GM21528 (cell line): Measurements from ENCODE around the gene CEP63.
A peak's percentile ranks its signal among the peaks of the same experiment; 100 is the strongest.

Experiments
- ATAC-seq: cut with Tn5 transposase; IDR thresholded peaks from one replicate; pipeline ENCODE4 v1.9.1; 2021; ENCODE audit warnings: mild to moderate bottlenecking, moderate library complexity; ENCODE audit not compliant: unreplicated experiment, low FRiP score

The CEP63 gene

GRCh38 chr3:134485718-134486576 is at the start of gene CEP63, which contains the start of gene ANAPC13:
TSS of gene CEP63 (plus strand) at chr3:134486057. CDS start at chr3:134495321, 9,264 bp downstream.
TSS of gene ANAPC13 (minus strand) at chr3:134485985. CDS start at chr3:134482904, 3,081 bp downstream.
- ATAC-seq, result peak; percentile 88

- no peak for ATAC-seq
Measured at GRCh38 chr3:134437211-134437752, 48.6 kb upstream of the CEP63 start.

- no peak for ATAC-seq
Measured at GRCh38 chr3:134441321-134441720, 44.5 kb upstream of the CEP63 start.

- ATAC-seq, result no peak
Measured at GRCh38 chr3:134441821-134442220, 44.0 kb upstream of the CEP63 start.

DNA sequence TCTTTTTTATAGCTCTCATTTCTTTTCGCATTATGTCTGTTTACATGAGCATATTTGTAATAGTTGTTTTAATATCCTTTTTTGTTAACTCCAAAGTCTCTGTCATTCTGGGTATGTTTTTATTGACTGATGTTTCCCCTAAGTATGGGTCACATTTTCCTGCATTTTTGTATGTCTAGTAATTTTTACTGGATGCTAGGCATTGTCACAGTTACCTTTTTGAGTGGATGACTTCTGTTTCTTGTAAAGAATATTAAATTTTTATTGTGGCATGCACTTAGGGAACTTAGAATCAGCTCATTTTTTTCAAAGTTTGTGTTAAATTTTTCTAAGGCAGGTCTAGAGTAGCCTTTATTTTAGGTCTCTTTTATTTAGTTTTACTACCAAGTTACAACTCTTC is 40.8 kb upstream of the CEP63 start:
- no peak for ATAC-seq

DNA sequence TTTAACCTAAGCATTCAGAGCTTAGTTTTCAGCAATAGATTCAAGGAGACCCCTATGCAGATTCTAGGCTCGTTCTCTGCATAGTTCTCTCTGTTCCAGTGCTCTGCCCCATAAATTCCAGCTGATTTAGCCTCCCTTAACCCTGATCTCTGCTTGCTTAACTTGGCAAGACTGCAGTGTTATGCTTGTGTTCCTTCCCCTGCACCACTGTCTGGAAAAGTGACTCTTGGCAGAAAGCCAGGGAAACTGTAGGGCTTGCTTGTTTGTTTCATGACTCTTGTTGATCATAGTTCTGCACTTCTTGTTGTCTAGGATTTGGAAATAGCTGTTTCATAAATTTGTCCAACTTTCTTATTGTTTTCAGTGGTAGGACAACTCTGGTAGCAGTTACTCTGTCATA is 40.2 kb upstream of the CEP63 start:
- no peak for ATAC-seq

GRCh38 chr3:134446800-134447199 is 39.1 kb upstream of the CEP63 start:
- ATAC-seq, result no peak

DNA sequence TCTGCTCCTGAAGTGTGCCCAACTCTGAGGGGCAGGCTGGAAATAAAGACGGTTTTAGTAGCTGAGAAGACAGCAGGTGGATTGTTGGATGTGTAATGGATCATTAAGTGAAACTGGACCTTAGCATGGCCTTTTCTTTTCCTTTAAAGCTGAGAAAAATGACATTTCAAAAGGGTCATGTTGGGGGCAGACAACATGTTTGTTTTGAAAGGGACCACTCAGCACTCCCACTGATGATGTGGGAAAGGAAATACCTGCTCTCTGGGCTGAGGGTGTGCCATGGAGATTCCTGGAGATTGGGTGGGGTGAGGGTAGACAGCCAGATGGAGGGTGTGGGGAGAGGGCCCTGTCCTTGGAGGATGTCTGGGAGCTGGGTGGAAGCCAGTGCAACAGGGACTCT is 38.5 kb upstream of the CEP63 start:
- no peak for ATAC-seq

DNA sequence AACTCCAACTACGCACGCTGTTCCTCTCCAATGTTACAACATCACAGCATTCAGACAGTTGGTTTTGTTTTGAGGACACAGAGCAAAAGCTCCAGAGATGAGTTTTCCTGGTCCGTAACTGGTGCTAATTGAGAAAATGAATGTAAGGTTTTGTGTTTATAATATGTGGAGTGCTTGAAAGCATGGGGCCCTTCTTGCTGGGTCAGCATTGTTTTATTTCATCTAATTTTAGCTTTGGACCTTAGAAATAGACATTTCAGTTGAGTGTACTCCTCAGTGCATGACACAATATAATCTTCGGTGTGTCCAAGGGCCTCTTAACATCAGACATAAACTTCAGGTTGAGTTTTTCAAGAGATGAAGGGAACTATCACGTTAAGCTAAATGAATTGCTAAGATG is 37.2 kb upstream of the CEP63 start:
- ATAC-seq, result no peak

- ATAC-seq, result no peak
Measured at GRCh38 chr3:134449277-134449676, 36.6 kb upstream of the CEP63 start.

GRCh38 chr3:134449951-134450350 is 35.9 kb upstream of the CEP63 start:
- no peak for ATAC-seq

DNA sequence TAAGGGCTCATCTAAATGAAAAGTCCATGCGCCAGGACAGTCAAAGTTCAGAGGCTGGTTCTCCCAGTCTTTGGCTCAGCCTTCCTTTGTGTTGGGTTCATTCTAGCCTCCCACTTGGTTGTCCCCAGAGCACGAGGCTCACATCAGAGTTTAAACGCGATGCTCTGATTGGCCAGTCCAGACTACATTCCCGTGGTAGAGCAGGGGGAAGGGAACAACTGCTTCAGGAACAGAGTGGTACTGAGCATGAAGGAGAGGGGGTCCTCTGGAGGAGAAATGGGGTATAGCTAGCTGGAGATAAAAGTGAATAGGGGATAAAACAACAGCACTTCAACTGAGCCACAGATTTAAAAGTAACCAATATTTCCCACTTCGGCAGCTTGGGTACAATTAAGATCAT is 32.2 kb upstream of the CEP63 start:
- ATAC-seq, result no peak

- no peak for ATAC-seq
Measured at GRCh38 chr3:134457376-134458074, 28.3 kb upstream of the CEP63 start.

- ATAC-seq, result no peak
Measured at GRCh38 chr3:134458406-134458945, 27.4 kb upstream of the CEP63 start.

DNA sequence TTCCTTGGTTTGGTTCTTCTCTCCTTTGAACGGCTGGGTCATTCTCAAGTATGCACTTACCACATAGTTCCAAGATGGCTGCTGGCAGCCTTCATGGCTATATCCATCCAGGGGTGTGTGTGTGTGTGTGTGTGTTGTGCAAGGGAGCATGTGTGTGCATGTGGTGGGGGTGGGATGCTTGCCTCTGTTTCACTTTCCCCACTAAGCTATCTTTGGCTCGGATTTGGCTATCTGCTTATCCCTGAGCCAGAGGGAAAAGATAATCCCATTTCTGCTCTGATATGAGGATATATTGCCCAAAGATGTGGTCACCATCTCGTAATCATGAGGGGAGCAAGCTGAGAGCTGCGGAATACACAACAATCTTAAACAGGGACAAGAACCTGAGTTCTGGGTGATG is 26.3 kb upstream of the CEP63 start:
- ATAC-seq, result no peak

- no peak for ATAC-seq
Measured at GRCh38 chr3:134460965-134461364, 24.9 kb upstream of the CEP63 start.

DNA sequence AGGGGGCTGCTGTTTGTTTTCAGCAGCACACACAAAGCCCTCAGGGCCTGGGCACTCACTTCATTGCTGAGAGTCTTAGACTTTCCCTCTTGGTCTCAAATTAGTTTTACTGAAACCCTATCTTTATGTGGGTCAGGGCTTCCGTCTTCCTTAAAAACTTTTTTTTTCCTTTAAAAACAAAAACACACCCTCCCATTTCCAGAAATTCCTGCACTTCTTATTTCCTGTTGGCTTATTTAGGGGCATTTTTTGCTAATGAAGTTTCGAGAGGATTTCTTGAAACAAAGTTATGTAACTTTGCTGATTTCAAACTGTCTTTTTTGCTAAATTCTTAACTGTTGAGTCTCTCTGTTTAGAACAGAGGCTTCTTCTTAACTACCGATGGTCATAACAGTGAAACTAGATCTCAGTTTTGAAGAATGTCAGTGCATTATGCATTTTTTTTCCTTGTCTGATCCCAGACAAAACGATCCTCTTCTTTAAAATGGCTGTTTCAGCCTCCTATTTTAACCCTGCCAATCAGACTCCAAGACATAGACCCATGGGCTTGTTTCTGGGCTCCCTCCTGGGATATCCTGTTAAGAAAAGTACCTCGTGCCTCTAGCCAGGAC is 23.4 kb upstream of the CEP63 start:
- ATAC-seq, result no peak

- no peak for ATAC-seq
Measured at GRCh38 chr3:134463676-134464063, 22.2 kb upstream of the CEP63 start.

DNA sequence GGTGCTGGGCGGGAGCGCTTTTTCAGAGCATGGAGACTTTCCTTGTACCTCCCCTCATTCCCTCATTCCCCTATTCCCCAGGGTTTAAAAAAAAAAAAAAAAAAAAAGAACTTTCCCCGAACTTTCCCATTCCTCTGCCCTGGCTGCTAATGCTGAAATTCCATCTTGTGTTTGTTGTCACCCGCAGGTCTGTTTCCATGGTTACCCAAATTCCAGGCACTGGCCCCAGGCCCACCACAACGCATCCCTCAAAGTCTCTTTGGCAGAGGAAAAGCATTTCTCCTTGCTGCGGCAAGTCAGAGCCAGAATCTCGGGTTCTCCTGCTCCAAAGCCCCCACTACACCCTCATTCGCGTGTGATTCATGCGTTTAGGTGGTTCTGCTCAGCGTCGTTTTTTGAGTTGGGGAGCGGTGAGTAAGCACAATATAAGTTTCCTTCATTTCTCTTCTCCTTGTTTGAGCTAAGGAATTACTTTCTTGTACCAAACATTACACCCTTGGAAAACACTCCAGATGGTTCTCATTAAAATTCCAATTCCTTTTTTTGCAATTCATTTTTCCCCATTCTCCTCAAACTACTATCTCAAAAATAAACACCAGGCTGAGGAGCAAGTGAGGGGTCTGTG is 21.7 kb upstream of the CEP63 start:
- no peak for ATAC-seq

- ATAC-seq, result no peak
Measured at GRCh38 chr3:134464689-134465365, 21.0 kb upstream of the CEP63 start.
